Activated T-cell treated with anti-CD3 and anti-CD28 coated beads, Interleukin-2, amount 50 U/mL, for 72 hours (primary cell): ENCODE results near the gene TMEM114. TPM values are rescaled to one million over a fixed set of nuclear protein-coding genes. Genes with fewer than 3 reads are reported as not detected.

Source experiments
- ATAC-seq, 2 donors: fragments of 150-1000 bp; cut with Tn5 transposase; replicated peaks in 1 of 2; 2 replicates each; pipeline ENCODE4 v1.10.0; 2021; ENCODE audit warnings: moderate library complexity in 2 of 2, mild to moderate bottlenecking in 1 of 2
- DNase-seq, 2 donors: peaks; one replicate each; pipeline ENCODE4 v3.0.0; 2021 to 2022; ENCODE audit warnings: mixed read lengths in 1 of 2
- H3K27ac Mint-ChIP-seq: one replicate; pipeline ENCODE4 v1.8.0; 2022; ENCODE audit warnings: mild to moderate bottlenecking, moderate library complexity, mixed read lengths
- H3K27me3 Mint-ChIP-seq: one replicate; pipeline ENCODE4 v1.8.0; 2022; ENCODE audit warnings: low read depth, mixed read lengths
- H3K36me3 Mint-ChIP-seq, 2 donors: one replicate each; pipeline ENCODE4 v1.8.0; 2022; ENCODE audit warnings: mixed read lengths in 2 of 2, mild to moderate bottlenecking in 1 of 2; ENCODE audit not compliant: insufficient read depth in 2 of 2
- H3K4me1 Mint-ChIP-seq: one replicate; pipeline ENCODE4 v1.8.0; 2022; ENCODE audit warnings: low read depth, mixed read lengths
- H3K4me3 Mint-ChIP-seq, 2 donors: one replicate each; pipeline ENCODE4 v1.8.0; 2022; ENCODE audit warnings: mild to moderate bottlenecking in 2 of 2, mixed read lengths in 2 of 2, moderate library complexity in 2 of 2
- H3K9me3 Mint-ChIP-seq, 2 donors: one replicate each; pipeline ENCODE4 v1.8.0; 2022; ENCODE audit warnings: mixed read lengths in 2 of 2
- total RNA-seq, 2 donors: library from RNA; stranded (reverse); gene quantifications; one replicate each; pipeline ENCODE4 v1.2.3, GENCODE V29; 2022

The TMEM114 gene
- total RNA-seq, 2 donors from 2014 or later, result not detected

DNA sequence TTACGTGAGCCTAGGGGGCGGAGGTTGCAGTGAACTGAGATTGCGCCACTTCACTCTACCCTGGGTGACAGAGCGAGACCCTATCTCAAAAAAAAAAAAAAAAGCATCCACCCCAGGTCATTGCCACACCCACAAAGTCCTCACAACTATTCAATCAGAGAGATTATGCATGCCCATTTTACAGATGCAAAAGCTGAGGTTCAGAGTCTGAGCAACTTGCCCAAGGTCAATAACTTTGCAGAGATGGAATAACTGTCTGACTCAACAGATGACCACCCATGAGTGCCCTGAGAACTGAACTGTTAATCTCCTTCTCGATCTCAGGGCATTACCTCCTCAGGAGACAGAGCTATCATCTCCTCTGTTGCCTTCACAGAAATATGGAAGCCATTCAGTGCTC is 5.5 kb upstream of the TMEM114 start:
- no peak overlapping the region for H3K4me3 Mint-ChIP-seq
- no peak for ATAC-seq
- no peaks in the 10 kb centered on the region for H3K36me3 Mint-ChIP-seq
- H3K27ac Mint-ChIP-seq, result no peak overlapping the region
- no peaks in the 10 kb centered on the region for H3K27me3 Mint-ChIP-seq
- H3K9me3 Mint-ChIP-seq, result peaks cover 2 to 4% of the 10 kb centered on the region in 2 donors
- DNase-seq, result no peak
- no peaks in the 10 kb centered on the region for H3K4me1 Mint-ChIP-seq

DNA sequence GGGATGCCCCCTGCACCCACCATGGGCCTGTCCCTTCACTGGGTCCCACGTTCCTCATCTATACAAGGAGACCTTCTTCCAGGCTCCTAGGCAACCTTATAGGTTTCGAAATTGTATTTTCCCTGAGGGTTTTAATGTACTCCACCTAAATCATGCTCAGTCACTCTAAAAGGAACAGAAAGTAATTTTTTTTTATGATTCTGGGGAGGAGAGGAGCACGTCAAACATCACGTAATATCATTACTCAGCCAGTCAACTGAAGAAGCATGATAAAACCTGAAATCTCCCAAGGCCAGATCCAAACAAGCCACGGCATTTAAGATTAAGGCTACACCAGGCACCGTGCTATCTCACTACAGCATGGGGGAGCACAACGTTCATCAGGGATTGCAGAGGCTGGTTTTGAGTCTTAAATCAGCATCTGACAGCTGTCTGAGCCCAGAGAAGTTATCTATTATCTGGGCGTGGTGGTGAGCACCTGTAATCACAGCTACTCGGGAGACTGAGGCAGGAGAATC is 3.9 kb upstream of the TMEM114 start:
- Mint-ChIP-seq H3K27me3 (peaks cover 2% of the 10 kb centered on the region), H3K4me1 (no peaks in the 10 kb centered on the region), H3K27ac (no peak overlapping the region), H3K36me3 (peaks cover 1 to 3% of the 10 kb centered on the region in 2 donors), H3K9me3 (peaks cover 2 to 4% of the 10 kb centered on the region in 2 donors), H3K4me3 (no peak overlapping the region)
- no peak for DNase-seq
- peak in 1 of 2 donors; percentile 28 for ATAC-seq

DNA sequence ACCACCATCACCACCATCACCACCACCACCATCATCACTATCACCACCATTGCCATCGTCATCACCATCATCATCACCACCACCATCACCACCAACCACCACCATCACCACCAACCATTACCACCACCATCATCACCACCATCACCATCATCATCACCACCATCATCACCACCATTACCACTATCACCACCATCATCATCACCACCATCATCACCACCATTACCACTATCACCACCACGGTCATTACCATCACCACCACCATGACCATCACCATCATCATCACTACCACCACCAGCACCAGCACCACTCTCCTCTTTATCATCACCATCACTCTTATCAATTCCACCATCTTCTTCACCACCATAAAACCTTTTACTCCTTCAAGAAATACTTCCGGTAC is 1.1 kb upstream of the TMEM114 start:
- Mint-ChIP-seq H3K36me3 (peaks cover 1 to 3% of the 10 kb centered on the region in 2 donors), H3K9me3 (peaks cover 2 to 4% of the 10 kb centered on the region in 2 donors), H3K27ac (no peak overlapping the region), H3K4me3 (no peak overlapping the region), H3K27me3 (peaks cover 26% of the 10 kb centered on the region), H3K4me1 (no peaks in the 10 kb centered on the region)
- DNase-seq (no peak), ATAC-seq (no peak)

DNA sequence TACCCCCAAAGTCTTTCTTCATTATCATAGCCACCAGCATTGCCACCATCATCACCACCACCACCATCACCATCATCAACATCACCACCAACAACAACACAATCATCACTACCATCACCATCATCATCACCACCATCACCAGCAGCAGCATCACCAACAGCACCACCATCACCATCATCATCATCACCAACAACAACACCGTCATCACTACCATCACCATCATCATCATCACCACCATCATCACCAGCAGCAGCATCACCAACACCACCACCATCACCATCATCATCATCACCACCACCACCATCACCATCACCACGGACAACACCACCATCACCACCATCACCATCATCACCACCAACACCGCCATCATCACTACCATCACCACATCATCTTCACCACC is 500 bp upstream of the TMEM114 start:
- DNase-seq, result no peak
- Mint-ChIP-seq H3K4me1 (no peaks in the 10 kb centered on the region), H3K4me3 (no peak overlapping the region), H3K36me3 (peaks cover 1 to 3% of the 10 kb centered on the region in 2 donors), H3K9me3 (peaks cover 0 to 1% of the 10 kb centered on the region in 2 donors), H3K27me3 (peaks cover 33% of the 10 kb centered on the region), H3K27ac (no peak overlapping the region)
- ATAC-seq, result no peak

DNA sequence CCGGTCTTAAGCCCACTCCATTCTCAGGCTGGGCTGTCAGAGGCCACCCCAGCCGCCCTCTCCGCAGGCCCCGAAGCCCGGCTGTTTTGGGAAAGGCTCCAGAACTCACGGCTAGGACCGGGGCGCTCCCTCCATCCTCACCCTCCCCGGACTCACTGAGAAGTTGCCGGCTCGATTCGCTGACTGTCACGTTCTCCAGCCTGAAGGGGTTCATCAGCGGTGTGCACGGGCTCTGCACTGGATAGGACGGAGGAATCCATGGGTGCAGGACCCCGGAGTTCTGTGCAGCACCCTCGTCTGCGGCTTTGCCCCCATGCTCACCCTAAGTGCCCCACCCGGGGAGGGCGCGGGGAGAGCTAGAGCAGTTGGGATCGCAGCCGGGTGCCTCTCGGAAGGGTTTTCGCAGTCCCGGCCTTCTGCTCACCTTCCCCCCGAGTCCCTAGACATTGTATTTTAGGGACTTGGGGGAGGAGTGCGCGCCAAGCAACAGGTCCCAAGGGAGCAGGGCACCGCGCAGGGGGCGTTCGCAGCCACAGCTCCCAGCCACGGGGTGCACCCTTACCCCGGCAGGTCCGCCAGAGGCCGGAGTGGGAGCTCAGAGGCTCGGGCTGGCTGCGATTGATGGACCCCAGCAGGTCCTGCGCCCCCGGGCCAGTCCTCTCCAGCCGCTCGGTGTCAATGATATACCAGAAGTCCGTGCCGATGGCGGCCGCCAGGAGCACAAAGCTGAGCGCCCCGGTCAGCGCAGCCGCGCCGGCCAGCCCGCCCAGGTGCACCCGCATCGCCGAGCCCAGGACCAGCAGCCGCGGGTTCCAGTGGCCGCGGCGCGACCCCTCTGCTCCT is 1.0 kb downstream of the TMEM114 start:
- DNase-seq (no peak), ATAC-seq (no peak)
- no peaks in the 10 kb centered on the region for H3K4me1 Mint-ChIP-seq
- H3K9me3 Mint-ChIP-seq, result no peaks in the 10 kb centered on the region
- H3K27ac Mint-ChIP-seq, result no peak overlapping the region
- peak overlapping the region in 1 of 2 donors; percentile 43 for H3K4me3 Mint-ChIP-seq
- H3K36me3 Mint-ChIP-seq, result peaks cover 1 to 3% of the 10 kb centered on the region in 2 donors
- peaks cover 43% of the 10 kb centered on the region for H3K27me3 Mint-ChIP-seq

DNA sequence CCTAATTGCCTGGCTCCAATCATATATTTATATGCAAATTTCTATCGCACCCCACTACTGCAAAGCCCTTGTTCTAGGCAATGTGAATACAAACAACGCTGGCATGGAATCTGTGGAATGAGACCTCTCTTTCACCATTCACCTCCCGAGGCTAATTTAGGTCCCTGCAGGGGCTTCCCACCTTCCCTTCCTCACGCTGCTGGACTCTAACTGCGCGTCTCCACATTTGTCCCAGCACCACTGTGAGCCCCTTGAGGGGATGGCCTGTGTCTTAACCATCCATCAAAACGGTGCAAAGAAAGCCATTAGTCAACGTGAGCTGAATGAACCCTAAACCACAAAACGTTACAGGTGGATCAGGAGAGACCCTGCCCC is 1.6 kb downstream of the TMEM114 start:
- H3K4me3 Mint-ChIP-seq, result no peak overlapping the region

DNA sequence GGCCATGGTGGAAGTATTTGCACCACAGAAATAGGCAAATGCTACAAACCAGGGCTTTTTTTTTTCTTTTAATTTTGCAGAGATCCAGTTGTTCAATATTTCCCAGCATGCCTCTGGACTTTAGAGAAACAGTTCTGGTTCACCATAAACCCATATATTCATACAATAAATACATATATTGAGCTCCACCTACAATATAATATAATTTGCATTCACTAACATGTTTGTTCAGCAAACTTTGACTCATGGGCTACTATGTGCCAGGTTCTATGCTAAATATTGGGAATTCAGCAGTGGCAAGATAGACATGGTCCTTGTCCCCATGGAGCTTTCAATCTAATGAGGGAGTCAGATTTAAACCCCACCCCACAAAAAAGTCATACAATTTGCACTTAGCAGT is 3.2 kb downstream of the TMEM114 start:
- peaks cover 49% of the 10 kb centered on the region for H3K27me3 Mint-ChIP-seq
- no peak for ATAC-seq

More for the DNA sequence above, 1.6 kb downstream of the TMEM114 start:
- Mint-ChIP-seq H3K27ac (no peak overlapping the region), H3K9me3 (no peaks in the 10 kb centered on the region), H3K4me1 (no peaks in the 10 kb centered on the region), H3K36me3 (peaks cover 1 to 3% of the 10 kb centered on the region in 2 donors), H3K27me3 (peaks cover 43% of the 10 kb centered on the region)
- ATAC-seq (no peak), DNase-seq (no peak)

DNA sequence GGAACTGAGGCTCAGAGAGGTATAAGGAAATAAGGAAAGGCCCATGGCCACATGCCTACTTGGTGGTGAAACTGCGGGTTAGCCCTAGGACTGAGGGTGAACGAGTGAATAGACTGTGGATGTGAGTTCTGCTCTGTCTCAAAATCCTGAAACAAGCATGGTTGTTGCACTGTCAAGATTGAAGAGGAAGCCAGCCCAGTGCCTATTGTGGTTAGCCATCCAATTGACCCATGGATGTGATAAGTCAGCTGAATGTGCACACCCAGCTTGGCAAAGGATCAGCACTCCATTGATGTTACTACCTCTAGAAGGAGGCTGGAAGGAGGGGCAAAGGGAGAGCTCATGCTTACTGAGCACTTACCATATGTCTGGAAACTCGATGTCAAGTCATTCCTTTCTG is 4.5 kb downstream of the TMEM114 start:
- H3K27ac Mint-ChIP-seq, result no peak overlapping the region
- no peaks in the 10 kb centered on the region for H3K9me3 Mint-ChIP-seq
- no peak for DNase-seq
- peaks cover 1 to 3% of the 10 kb centered on the region in 2 donors for H3K36me3 Mint-ChIP-seq
- no peak for ATAC-seq
- peaks cover 53% of the 10 kb centered on the region for H3K27me3 Mint-ChIP-seq
- no peaks in the 10 kb centered on the region for H3K4me1 Mint-ChIP-seq
- no peak overlapping the region for H3K4me3 Mint-ChIP-seq

More for the DNA sequence above, 3.2 kb downstream of the TMEM114 start:
- Mint-ChIP-seq H3K4me1 (no peaks in the 10 kb centered on the region), H3K27ac (no peak overlapping the region), H3K9me3 (no peaks in the 10 kb centered on the region), H3K36me3 (peaks cover 1 to 3% of the 10 kb centered on the region in 2 donors), H3K4me3 (no peak overlapping the region)
- no peak for DNase-seq

DNA sequence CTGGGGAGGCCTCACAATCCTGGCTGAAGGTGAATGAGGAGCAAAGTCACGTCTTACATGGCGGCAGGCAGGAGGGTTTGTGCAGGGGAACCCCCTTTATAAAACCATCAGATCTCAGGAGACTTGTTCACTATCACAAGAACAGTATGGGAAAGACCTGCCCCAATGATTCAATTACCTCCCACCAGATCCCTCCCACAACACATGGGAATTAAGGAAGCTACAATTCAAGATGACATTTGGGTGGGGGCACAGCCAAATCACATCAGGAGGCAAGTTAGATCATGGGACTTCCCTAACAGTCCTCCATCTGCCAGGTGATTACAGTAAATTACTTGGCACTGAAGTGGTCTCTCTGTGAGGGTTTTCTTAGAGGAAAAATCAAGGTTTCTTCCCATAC is 5.3 kb downstream of the TMEM114 start:
- no peak for ATAC-seq
- Mint-ChIP-seq H3K27me3 (peaks cover 53% of the 10 kb centered on the region), H3K36me3 (peaks cover under 1 to 2% of the 10 kb centered on the region in 2 donors), H3K4me1 (no peaks in the 10 kb centered on the region), H3K4me3 (no peak overlapping the region), H3K9me3 (no peaks in the 10 kb centered on the region), H3K27ac (no peak overlapping the region)
- DNase-seq, result no peak

DNA sequence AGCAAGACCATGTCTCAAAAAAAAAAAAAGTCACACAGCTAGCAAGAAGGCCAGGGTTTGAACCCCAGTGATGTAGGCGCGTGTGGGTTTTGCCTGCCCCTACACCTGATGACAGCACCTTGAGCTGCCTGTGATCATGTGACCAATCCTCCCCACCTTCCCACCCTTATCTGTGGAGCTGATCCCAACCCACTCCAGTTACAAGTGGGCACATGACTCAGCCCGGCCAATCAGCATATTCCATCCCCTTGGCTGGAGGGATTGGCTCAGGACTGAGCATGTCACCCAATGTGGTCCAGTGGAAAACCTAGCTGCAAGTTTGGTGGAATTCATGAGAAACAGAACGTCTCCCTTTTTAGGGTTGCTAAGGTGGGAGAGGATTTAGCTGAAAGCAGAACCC is 6.6 kb downstream of the TMEM114 start:
- DNase-seq (no peak), ATAC-seq (no peak)
- Mint-ChIP-seq H3K36me3 (no peaks in the 10 kb centered on the region), H3K4me1 (no peaks in the 10 kb centered on the region), H3K27me3 (peaks cover 47% of the 10 kb centered on the region), H3K4me3 (no peak overlapping the region), H3K27ac (no peak overlapping the region), H3K9me3 (no peaks in the 10 kb centered on the region)

DNA sequence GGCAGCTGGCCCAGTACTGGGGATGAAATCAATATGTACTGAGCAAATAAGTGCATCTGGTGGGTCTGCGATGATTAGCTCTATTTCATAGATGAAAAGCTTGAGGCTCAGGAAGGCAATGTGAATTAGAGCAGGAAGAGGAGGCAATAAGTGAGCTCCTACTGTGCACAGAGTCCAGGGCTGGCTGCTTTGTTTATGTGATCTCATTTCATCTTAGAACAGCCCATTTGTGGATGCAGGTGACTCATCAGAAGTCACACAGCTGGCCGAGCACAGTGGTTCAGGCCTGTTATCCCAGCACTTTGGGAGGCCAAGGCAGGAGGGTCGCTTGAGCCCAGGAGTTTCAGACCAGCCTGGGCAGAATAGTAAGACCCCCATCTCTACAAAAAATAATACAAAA is 7.1 kb downstream of the TMEM114 start:
- Mint-ChIP-seq H3K27me3 (peaks cover 41% of the 10 kb centered on the region), H3K4me1 (no peaks in the 10 kb centered on the region), H3K27ac (no peak overlapping the region), H3K36me3 (no peaks in the 10 kb centered on the region), H3K9me3 (no peaks in the 10 kb centered on the region), H3K4me3 (no peak overlapping the region)
- DNase-seq, result no peak
- no peak for ATAC-seq

DNA sequence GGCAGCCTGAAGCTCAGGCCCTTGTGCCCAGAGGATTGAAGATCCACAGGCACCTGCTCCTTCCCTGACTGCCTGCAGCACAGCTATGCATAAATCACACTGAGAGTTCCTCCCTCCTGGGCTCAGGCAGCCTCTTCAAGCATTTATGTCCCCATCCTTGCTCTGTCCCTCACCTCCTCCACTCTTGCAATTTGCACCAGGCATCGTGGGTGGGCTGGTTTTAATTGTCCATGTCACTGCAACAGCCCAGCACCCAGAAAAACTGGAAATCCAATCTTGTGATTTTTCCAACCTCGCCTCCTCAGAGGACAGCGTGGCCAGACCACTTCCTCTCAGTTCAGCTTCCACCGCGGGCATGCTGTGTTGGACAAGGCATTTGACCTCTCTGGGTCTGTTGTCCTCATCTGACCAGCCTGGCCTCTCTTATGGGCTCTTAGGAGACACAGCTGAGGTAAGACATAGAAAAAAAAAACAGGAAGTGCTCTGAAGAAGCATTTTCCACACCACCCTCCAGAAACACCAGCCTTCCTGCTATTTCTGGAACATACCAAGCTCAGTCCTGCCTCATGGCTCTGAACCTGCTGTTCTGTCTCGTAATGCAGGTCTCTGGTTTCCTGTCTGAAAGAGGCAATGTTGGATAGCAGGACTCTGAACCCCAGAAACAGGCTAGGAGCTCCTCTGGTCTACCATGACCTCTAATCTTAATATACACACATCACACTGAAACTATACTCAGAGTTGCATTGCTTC is 8.3 kb downstream of the TMEM114 start:
- DNase-seq (no peak), ATAC-seq (no peak)
- Mint-ChIP-seq H3K4me3 (no peak overlapping the region), H3K36me3 (no peaks in the 10 kb centered on the region), H3K4me1 (no peaks in the 10 kb centered on the region), H3K27me3 (peaks cover 32% of the 10 kb centered on the region), H3K9me3 (no peaks in the 10 kb centered on the region), H3K27ac (no peak overlapping the region)

DNA sequence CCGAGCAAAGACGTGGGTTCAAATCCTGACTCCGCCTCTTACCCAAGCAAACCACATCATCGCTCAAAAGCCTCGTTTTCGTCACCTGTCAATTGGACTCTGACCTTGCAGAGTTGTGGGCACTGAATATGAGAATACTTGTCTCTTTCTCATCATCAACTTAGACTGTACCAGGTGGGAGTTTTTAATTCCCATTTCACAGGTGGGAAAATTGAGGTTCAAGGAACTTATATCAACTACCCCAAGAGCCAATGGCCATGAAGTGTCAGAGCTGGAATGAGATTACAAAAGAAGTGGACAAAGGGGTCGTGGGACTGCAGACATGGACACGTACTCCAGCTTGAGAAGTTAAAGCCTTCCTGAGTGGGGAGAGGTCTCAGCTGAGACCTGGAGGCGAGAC is 10.8 kb downstream of the TMEM114 start:
- peaks cover 2% of the 10 kb centered on the region for H3K4me1 Mint-ChIP-seq
- DNase-seq (no peak), ATAC-seq (no peak)
- no peaks in the 10 kb centered on the region for H3K9me3 Mint-ChIP-seq
- no peaks in the 10 kb centered on the region for H3K36me3 Mint-ChIP-seq
- H3K27ac Mint-ChIP-seq, result no peak overlapping the region
- H3K4me3 Mint-ChIP-seq, result no peak overlapping the region
- H3K27me3 Mint-ChIP-seq, result peaks cover 29% of the 10 kb centered on the region
